Astrocyte of the cerebellum (primary cell): ENCODE measurements around the gene LIN28B.

Experiments
- DNase-seq: peaks from one replicate; pipeline ENCODE4 v3.0.0-alpha.2; 2011; ENCODE audit warnings: low read depth
- H3K4me3 ChIP-seq: 2 replicates; pipeline ENCODE4 v1.5.1; 2011; ENCODE audit warnings: mild to moderate bottlenecking, low read depth, low read length, moderate library complexity
- in situ Hi-C: cut with HindIII; loops from 2 replicates; pipeline ENCODE4 v1.10.0; 2017; ENCODE audit warnings: low sequenced_read_pairs
- TF ChIP-seq, protein P1 (sequence below): IDR thresholded peaks from 2 replicates; pipeline ENCODE4 v1.5.1; 2012; ENCODE audit warnings: low read length, low read depth, moderate library complexity, mild to moderate bottlenecking; ENCODE audit errors: missing control alignments

Gene LIN28B

DNA sequence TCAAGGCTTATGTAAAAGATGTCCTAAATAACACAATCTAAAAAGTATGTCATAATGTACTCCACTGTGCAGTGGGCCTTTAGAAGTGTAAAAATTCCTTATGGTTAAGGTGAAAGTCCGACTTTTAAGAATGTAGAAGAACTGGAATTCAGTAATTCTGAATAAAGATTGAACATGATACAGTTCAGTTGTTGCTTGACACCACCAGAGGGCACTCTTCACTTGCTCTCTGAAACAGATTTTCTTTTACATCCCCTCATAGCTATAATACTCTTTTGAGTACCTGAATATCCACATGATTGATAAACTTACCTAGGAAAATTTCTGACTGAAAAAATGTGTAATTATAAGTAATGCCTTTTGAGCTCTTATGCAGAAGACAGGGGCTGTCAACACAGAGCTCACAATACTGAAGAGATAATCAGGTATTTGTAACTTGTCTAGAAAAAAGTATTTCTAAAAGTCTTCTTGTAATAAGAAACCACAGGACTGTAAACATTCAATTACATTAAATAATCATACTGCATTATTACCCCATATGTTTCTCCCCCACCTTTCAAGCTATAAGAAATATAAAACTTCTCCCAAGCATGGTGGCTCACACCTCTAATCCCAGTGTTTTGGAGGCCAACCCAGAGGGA, 130.8 kb downstream of the LIN28B start:
- TF ChIP-seq, protein P1, sequence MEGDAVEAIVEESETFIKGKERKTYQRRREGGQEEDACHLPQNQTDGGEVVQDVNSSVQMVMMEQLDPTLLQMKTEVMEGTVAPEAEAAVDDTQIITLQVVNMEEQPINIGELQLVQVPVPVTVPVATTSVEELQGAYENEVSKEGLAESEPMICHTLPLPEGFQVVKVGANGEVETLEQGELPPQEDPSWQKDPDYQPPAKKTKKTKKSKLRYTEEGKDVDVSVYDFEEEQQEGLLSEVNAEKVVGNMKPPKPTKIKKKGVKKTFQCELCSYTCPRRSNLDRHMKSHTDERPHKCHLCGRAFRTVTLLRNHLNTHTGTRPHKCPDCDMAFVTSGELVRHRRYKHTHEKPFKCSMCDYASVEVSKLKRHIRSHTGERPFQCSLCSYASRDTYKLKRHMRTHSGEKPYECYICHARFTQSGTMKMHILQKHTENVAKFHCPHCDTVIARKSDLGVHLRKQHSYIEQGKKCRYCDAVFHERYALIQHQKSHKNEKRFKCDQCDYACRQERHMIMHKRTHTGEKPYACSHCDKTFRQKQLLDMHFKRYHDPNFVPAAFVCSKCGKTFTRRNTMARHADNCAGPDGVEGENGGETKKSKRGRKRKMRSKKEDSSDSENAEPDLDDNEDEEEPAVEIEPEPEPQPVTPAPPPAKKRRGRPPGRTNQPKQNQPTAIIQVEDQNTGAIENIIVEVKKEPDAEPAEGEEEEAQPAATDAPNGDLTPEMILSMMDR, result peak; percentile 67
- peak; percentile 55 for DNase-seq
- in situ Hi-C loops, result loop anchor here (10.0 kb wide), 1 partner anchor 327 kb away; no protein-coding TSS in a partner anchor
- no peak overlapping the region for H3K4me3 ChIP-seq

DNA sequence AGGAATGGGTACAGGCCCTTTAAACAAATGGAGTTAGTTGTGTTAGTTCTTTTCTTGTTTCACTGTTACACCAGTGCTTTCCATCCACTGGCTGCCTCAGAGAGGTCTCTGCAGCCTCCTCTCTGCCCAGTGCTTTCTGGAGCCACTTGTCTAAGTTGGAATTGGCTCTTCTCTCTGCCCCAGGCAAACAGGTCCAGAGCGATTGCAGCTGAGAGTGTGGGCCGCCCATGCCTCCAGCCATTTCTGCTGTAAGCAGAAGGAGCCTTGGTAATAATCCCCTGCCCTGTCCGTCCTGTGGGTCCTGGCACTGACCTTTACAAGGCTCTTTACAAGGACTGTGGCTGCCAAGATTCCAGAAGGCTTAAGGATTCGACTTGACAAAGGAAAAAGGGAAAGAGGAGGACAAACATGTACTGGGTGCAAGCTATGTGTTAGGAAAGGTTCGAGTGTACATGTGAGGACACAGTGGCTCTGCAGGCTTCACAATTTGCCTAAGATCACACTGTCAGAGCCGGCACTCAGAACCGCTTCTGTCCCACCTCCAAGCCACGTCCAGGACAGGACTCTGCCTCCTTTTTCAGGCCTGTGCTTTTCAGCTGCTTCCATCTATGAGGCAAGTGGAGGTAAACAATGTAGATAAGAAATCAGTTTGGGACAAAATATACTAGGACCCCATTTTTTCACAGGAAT, 134.4 kb downstream of the LIN28B start:
- H3K4me3 ChIP-seq, result no peak overlapping the region
- in situ Hi-C loops, result no loop called here
- no peak for DNase-seq
- TF ChIP-seq, protein P1, result no peak

DNA sequence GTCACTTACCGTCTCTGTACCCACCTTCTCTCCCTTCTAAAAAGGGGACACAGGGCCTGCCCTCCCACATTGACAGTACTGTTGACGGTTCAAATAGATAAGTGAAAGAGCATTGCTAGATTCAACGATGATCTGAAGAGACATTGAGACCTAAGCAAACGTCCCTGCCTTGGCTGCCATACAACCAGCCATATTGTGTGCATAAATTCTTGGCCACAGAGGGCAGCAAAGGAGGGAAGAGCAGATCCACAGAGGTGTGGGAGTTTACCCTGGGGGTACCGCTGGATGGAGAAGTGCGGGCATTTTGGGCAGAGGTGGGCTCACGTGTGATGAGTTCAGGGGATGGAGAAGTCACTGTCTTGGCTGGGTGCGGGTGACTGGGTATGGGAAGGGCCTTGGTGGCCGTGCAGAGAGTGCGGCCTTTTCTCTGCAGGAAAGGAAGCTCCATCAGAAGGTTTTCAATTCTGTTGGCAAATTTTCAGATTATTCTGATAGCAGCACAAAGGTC, 137.3 kb downstream of the LIN28B start:
- no peak for DNase-seq
- TF ChIP-seq, protein P1, result no peak
- no peak overlapping the region for H3K4me3 ChIP-seq
- in situ Hi-C loops, result no loop called here

DNA sequence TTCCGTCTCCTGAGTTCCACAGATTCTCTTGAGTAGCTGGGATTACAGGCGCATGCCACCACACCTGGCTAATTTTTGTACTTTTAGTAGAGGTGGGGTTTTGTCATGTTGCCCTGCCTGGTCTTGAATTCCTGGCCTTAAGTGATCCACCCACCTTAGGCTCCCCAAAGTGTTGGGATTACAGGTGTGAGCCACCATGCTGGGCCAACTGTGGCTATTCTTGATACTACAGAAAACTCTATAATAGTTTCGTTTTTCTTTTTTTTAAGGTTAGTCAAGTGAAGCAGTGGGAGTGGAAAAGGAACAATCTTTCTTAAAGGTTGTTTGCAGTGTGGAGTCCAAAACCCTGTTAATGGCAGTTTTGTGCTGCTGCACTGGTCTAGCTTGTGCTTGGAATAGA, 138.2 kb downstream of the LIN28B start:
- in situ Hi-C loops, result no loop called here
- DNase-seq, result no peak
- TF ChIP-seq, protein P1, result no peak
- no peak overlapping the region for H3K4me3 ChIP-seq

DNA sequence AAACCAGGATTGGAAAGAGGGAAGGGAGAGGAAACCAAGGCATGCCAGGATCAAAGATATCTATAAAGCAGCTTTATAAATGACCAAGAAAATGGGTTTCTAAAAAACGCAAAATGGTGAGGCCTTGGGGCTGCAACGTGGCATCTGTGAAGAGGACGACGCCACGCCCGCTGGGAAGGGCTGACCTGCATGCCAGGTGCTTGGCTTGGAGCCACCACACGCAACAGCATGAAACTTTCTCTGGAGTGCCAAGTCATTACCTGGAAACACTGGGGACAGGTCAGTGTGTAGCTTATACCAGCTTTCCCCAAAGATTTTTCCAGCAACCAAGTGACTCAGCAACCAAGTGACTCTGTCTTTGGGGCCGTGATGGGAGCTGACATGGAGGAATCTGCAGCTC, 140.4 kb downstream of the LIN28B start:
- no peak for DNase-seq
- H3K4me3 ChIP-seq, result no peak overlapping the region
- in situ Hi-C loops, result no loop called here
- TF ChIP-seq, protein P1, result no peak

DNA sequence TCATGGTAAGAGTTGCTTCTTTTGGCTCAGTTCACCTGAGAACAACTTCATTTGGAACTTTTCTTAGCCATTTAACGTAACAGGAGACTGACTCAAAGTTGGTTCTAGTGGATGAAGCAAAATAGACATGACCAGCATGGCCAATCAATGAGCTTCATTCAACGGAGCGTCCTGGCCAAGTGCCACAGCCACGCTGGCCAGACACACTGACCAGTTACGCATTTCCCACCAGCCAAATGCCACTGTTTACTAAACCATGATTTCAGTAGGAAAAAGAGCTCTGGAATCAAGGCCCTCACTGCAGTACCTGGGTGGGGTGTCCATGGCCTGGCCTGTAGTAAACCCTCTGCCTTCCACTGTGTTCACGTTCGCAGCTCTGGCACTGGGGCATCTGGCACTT, 142.5 kb downstream of the LIN28B start:
- TF ChIP-seq, protein P1, result no peak
- no peak overlapping the region for H3K4me3 ChIP-seq
- in situ Hi-C loops, result no loop called here
- no peak for DNase-seq
